Adrenal gland (tissue), 12 donors: ENCODE measurements around the gene STARD10. TPM values are rescaled to one million over a fixed set of nuclear protein-coding genes. Genes with fewer than 3 reads are reported as not detected.

Experiments
- DNase-seq, 7 donors: peaks; one replicate each; pipeline ENCODE4 v3.0.0-alpha.2; 2019 to 2020
- H3K27ac ChIP-seq, 5 donors: fragments of 200-600 bp; sonication (generic) in 4 of 5; 1 replicate in 3 of 5; 2 replicates in 2 of 5; pipeline versions ENCODE4 v1.5.1 to v1.8.0; 2016 to 2020; ENCODE audit warnings: mild to moderate bottlenecking in 1 of 5
- H3K27me3 ChIP-seq: fragments of 200-600 bp; 2 replicates; pipeline ENCODE4 v1.8.0; 2021
- H3K36me3 ChIP-seq, 2 donors: fragments of 200-600 bp; replicated peaks in 1 of 2; 1 replicate in 1 of 2; 2 replicates in 1 of 2; pipeline versions ENCODE4 v1.5.1 to v1.8.0; 2018 to 2022
- H3K4me1 ChIP-seq, 2 donors: fragments of 200-600 bp; replicated peaks in 1 of 2; 1 replicate in 1 of 2; 2 replicates in 1 of 2; pipeline versions ENCODE4 v1.5.1 to v1.8.0; 2018 to 2021
- H3K4me3 ChIP-seq, 4 donors: fragments of 200-600 bp; sonication (generic) in 3 of 4; one replicate each; pipeline ENCODE4 v1.5.1; 2016 to 2018
- H3K9me3 ChIP-seq, 3 donors: fragments of 200-600 bp; sonication (generic) in 1 of 3; replicated peaks in 1 of 3; 1 replicate in 2 of 3; 2 replicates in 1 of 3; pipeline versions ENCODE4 v1.5.1 to v1.8.0; 2016 to 2021
- CTCF ChIP-seq, 6 experiments: fragments of 450-650 bp in 4 of 6; fragments of 200-600 bp in 2 of 6; sonication (generic) in 1 of 6; IDR thresholded peaks; 1 replicate in 5 of 6; 2 replicates in 1 of 6; pipeline versions ENCODE4 v1.5.1 to v1.8.0; 2016 to 2021; ENCODE audit warnings: antibody characterized with exemption in 6 of 6, mild to moderate bottlenecking in 2 of 6, moderate library complexity in 1 of 6
- POLR2A ChIP-seq, 2 donors: fragments of 450-650 bp; IDR thresholded peaks; one replicate each; pipeline ENCODE4 v1.6.1; 2017; ENCODE audit warnings: antibody characterized with exemption in 2 of 2, mild to moderate bottlenecking in 2 of 2, moderate library complexity in 1 of 2
- WGBS, 4 donors: extraction: QIAGEN DNeasy Blood & Tissue Kit in 2 of 4; methylation state at CpG; one replicate each; pipeline versions ENCODE4 v1.1.5 to v1.1.7; 2013 to 2017; 5-methylcytosine and 5-hydroxymethylcytosine counted together
- intact Hi-C, 2 donors: fragments of 100-400 bp; cut with DNase I; formaldehyde crosslinking; loops; one replicate each; pipeline versions ENCODE4 v1.14.1 to v1.15.0; 2022 to 2023
- polyA plus RNA-seq, 3 donors: library from polyadenylated mRNA; stranded (reverse); fragments of 200-250 nt in 2 of 3; fragments of 350-450 nt in 1 of 3; fragmentation: Illumina TruSeq in 1 of 3; extraction: RNeasy Lipid Tissue Mini Kit (QIAGEN cat#74804) in 1 of 3; gene quantifications; one replicate each; pipeline ENCODE4 v1.2.3, GENCODE V29; 2013 to 2014
- total RNA-seq, 9 donors: library from RNA; depleted of rRNA in 4 of 9; stranded (reverse); fragments of >200 nt in 4 of 9; fragments of 120-200 nt in 1 of 9; fragmentation: NEBNext Ultra II Directional in 1 of 9; extraction: Animal tissue kit (Norgen Biotek cat#: 25700) in 1 of 9; gene quantifications; one replicate each; pipeline versions ENCODE4 v1.1.0 to v1.2.4, GENCODE V29; 2013 to 2023
- donor health status: healthy with polysubstance abuse.
- donor health status: Bipolar disorder and iron deficiency.
- donor health status: DM: yes; HTN: yes; CAD: no.
- donor health status: DM: no; HTN: no; CAD: no.
- donor health status: DM: no; HTN: no; CAD: no.
- donor health status: DM: yes; HTN: yes; CAD: no.

The STARD10 gene
- total and polyA plus RNA-seq, 12 donors = 190 to 668 (median 350) TPM

GRCh38 chr11:72751116-72752087 is 42.4 kb downstream of the STARD10 start:
- Histone ChIP-seq H3K4me1 (peaks cover 45 to 59% of the 10 kb centered on the region in 2 donors), H3K27me3 (no peaks in the 10 kb centered on the region), H3K36me3 (no peaks in the 10 kb centered on the region), H3K27ac (peak overlapping the region in 4 of 5 donors; percentile 19 to 81 (median 78)), H3K9me3 (no peaks in the 10 kb centered on the region), H3K4me3 (peak overlapping the region; percentile 49 to 80 (median 66))
- no peak for TF ChIP-seq CTCF (IDR thresholded peaks at IDR 0.05)
- no peak for TF ChIP-seq POLR2A (IDR thresholded peaks at IDR 0.05)
- peak in 1 of 7 donors; percentile 44 for DNase-seq
- intact Hi-C loops = no loop called here
- WGBS, 4 donors = 29 to 49% (median 33%) methylated on average over 10 to 19 of the region's 19 CpGs

- Histone ChIP-seq H3K27ac (peak overlapping the region in 3 of 5 donors; percentile 9 to 75 (median 26)), H3K4me3 (no peak overlapping the region), H3K9me3 (no peaks in the 10 kb centered on the region), H3K27me3 (no peaks in the 10 kb centered on the region), H3K4me1 (peaks cover 53 to 67% of the 10 kb centered on the region in 2 donors), H3K36me3 (no peaks in the 10 kb centered on the region)
- DNase-seq = no peak
- TF ChIP-seq POLR2A (IDR thresholded peaks at IDR 0.05) (no peak), CTCF (IDR thresholded peaks at IDR 0.05) (no peak)
- intact Hi-C loops = no loop called here
- WGBS, 4 donors = 38 to 83% (median 75%) methylated on average over 1 to 2 of the region's 2 CpGs
Observed at GRCh38 chr11:72750556-72751115, 43.2 kb downstream of the STARD10 start.

GRCh38 chr11:72750086-72750485 is 43.8 kb downstream of the STARD10 start:
- intact Hi-C loops = no loop called here
- TF ChIP-seq POLR2A (IDR thresholded peaks at IDR 0.05) = no peak
- no peak for TF ChIP-seq CTCF (IDR thresholded peaks at IDR 0.05)
- no peaks in the 10 kb centered on the region for H3K27me3 ChIP-seq
- no peaks in the 10 kb centered on the region for H3K9me3 ChIP-seq
- no peaks in the 10 kb centered on the region for H3K36me3 ChIP-seq
- H3K27ac ChIP-seq = peak overlapping the region in 3 of 5 donors; percentile 9 to 54 (median 37)
- no peak for DNase-seq
- no peak overlapping the region for H3K4me3 ChIP-seq
- WGBS, 4 donors = 78 to 91% (median 82%) methylated on average over 7 to 9 of the region's 9 CpGs
- peaks cover 57 to 70% of the 10 kb centered on the region in 2 donors for H3K4me1 ChIP-seq

GRCh38 chr11:72747289-72747855 is 46.5 kb downstream of the STARD10 start:
- intact Hi-C loops = no loop called here
- Histone ChIP-seq H3K27me3 (no peaks in the 10 kb centered on the region), H3K36me3 (no peaks in the 10 kb centered on the region), H3K27ac (peak overlapping the region in 2 of 5 donors; percentile 43 to 54), H3K9me3 (no peaks in the 10 kb centered on the region), H3K4me1 (peaks cover 64 to 80% of the 10 kb centered on the region in 2 donors), H3K4me3 (no peak overlapping the region)
- no peak for TF ChIP-seq CTCF (IDR thresholded peaks at IDR 0.05)
- TF ChIP-seq POLR2A (IDR thresholded peaks at IDR 0.05) = no peak
- WGBS, 4 donors = 88 to 96% (median 94%) methylated on average over 3 to 6 of the region's 6 CpGs
- no peak for DNase-seq
